ENCODE measurements around the gene ABCA9.

ABCA9 gene

GRCh38 chr17:69031839-69032238 lies 28.9 kb downstream of the ABCA9 start:
- TF ChIP-seq ZNF677 (tag by site-specific recombination; IDR thresholded peaks at IDR 0.05) = no peak
- no peak for TF ChIP-seq SETDB1 (IDR thresholded peaks at IDR 0.05; ENCODE audit: insufficient read length, low read length)
- TF ChIP-seq ZBTB17 (tag by site-specific recombination; IDR thresholded peaks at IDR 0.05) = 0 out of 2 replicates have a peak, but pooled peaks have one; percentile 32
- H3K9me3 ChIP-seq (ENCODE audit: control insufficient read depth, insufficient read depth, low read depth, low read length) = no peaks in the 10 kb centered on the region
- H3K4me1 ChIP-seq (ENCODE audit: control insufficient read depth, insufficient read depth, low read length) = no peaks in the 10 kb centered on the region
- H3K36me3 ChIP-seq (ENCODE audit: control insufficient read depth in 2 of 2, insufficient read depth in 1 of 2, low read length in 2 of 2) = no peaks in the 10 kb centered on the region
- POLR2A ChIA-PET = no interaction called here
- no peak overlapping the region for H3K27ac ChIP-seq (ENCODE audit: extremely low read depth, low read depth, low read length)
- H3K4me3 ChIP-seq (ENCODE audit: low read depth, low read length) = no peak overlapping the region
- CTCF ChIA-PET = no interaction called here

GRCh38 chr17:69030169-69030568 lies 30.6 kb downstream of the ABCA9 start:
- H3K4me3 ChIP-seq (ENCODE audit: low read depth, low read length) = no peak overlapping the region
- no peaks in the 10 kb centered on the region for H3K4me1 ChIP-seq (ENCODE audit: control insufficient read depth, insufficient read depth, low read length)
- TF ChIP-seq ZNF449 (tag by site-specific recombination; IDR thresholded peaks at IDR 0.05) (no peak), SETDB1 (IDR thresholded peaks at IDR 0.05; ENCODE audit: insufficient read length, low read length) (peak; percentile 10)
- CTCF ChIA-PET = no interaction called here
- H3K27ac ChIP-seq (ENCODE audit: extremely low read depth, low read depth, low read length) = no peak overlapping the region
- POLR2A ChIA-PET = no interaction called here
- H3K9me3 ChIP-seq (ENCODE audit: control insufficient read depth, insufficient read depth, low read depth, low read length) = no peaks in the 10 kb centered on the region
- H3K36me3 ChIP-seq (ENCODE audit: control insufficient read depth in 2 of 2, insufficient read depth in 1 of 2, low read length in 2 of 2) = no peaks in the 10 kb centered on the region

GRCh38 chr17:69018687-69019086 lies 42.0 kb downstream of the ABCA9 start:
- no peaks in the 10 kb centered on the region for H3K9me3 ChIP-seq (ENCODE audit: control insufficient read depth, insufficient read depth, low read depth, low read length)
- H3K27ac ChIP-seq (ENCODE audit: extremely low read depth, low read depth, low read length) = no peak overlapping the region
- TF ChIP-seq PBX3 (CRISPR knock-in tag; IDR thresholded peaks at IDR 0.05) = no peak
- TF ChIP-seq ZNF629 (tag by site-specific recombination; IDR thresholded peaks at IDR 0.05) = no peak
- TF ChIP-seq ZNF529 (tag by site-specific recombination; IDR thresholded peaks at IDR 0.05; ENCODE audit: insufficient replicate concordance) = no peak
- TF ChIP-seq ZNF423 (tag by site-specific recombination; IDR thresholded peaks at IDR 0.05) = no peak
- TF ChIP-seq ZNF16 (tag by site-specific recombination; IDR thresholded peaks at IDR 0.05; ENCODE audit: low read depth) = no peak
- no peak for TF ChIP-seq SCRT2 (tag by site-specific recombination; IDR thresholded peaks at IDR 0.05)
- no peak for TF ChIP-seq ZNF292 (tag by site-specific recombination; IDR thresholded peaks at IDR 0.05; ENCODE audit: borderline replicate concordance, low read depth)
- TF ChIP-seq ZNF513 (tag by site-specific recombination; IDR thresholded peaks at IDR 0.05) = no peak
- no peak for TF ChIP-seq ZNF560 (tag by site-specific recombination; IDR thresholded peaks at IDR 0.05; ENCODE audit: borderline replicate concordance)
- no peak for TF ChIP-seq HIC1 (tag by site-specific recombination; IDR thresholded peaks at IDR 0.05)
- no peak for TF ChIP-seq ZNF324 (tag by site-specific recombination; IDR thresholded peaks at IDR 0.05)
- no peak for TF ChIP-seq ZNF610 (tag by site-specific recombination; IDR thresholded peaks at IDR 0.05; ENCODE audit: borderline replicate concordance)
- no peak for TF ChIP-seq KLF9 (tag by site-specific recombination; IDR thresholded peaks at IDR 0.05; ENCODE audit: low read depth)
- TF ChIP-seq ATF2 (tag by site-specific recombination; IDR thresholded peaks at IDR 0.05; ENCODE audit: low read depth) = no peak
- H3K4me3 ChIP-seq (ENCODE audit: low read depth, low read length) = no peak overlapping the region
- POLR2A ChIA-PET = no interaction called here
- H3K4me1 ChIP-seq (ENCODE audit: control insufficient read depth, insufficient read depth, low read length) = no peaks in the 10 kb centered on the region
- CTCF ChIA-PET = interaction anchor here (0.6 kb wide), 1 partner anchor 961 kb away, joined by 3 read pairs; no protein-coding TSS in a partner anchor
- no peaks in the 10 kb centered on the region for H3K36me3 ChIP-seq (ENCODE audit: control insufficient read depth in 2 of 2, insufficient read depth in 1 of 2, low read length in 2 of 2)
